ENCODE results near the gene DOHH.

DNA sequence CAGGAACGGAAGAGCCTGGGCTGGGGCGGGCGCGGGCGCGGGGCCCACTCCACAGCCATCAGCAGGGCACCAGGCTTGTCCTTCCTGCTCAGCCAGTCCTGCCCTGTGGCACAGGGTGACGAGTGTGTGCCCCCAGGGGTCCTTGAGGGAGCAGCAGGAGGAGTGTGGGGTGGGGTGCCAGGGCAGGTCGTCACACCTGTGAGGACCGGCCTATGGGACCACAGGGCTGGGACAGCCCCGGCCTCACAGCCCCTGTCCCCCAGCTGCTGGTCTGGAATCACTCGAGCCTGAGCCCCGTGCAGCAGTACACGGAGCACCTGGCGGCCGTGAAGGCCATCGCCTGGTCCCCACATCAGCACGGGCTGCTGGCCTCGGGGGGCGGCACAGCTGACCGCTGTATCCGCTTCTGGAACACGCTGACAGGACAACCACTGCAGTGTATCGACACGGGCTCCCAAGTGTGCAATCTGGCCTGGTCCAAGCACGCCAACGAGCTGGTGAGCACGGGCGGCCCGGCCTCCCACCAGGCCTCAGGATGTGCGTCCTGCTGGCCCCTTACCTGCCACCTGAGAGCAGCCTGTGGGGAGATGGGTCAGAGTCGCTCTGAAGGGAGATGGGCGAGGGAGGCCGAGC lies 31.8 kb upstream of the DOHH start:
- TF ChIP-seq CTCF (conservative IDR thresholded peaks at IDR 0.05; ENCODE audit: low read depth, low read length) (no peak), EZH2 (IDR thresholded peaks at IDR 0.05; ENCODE audit: borderline replicate concordance, low read depth, low read length, poor library complexity, severe bottlenecking) (no peak)

Measured in A673 (cell line).